SK-N-SH (cell line): ENCODE measurements around the gene CNST. TPM values are rescaled to one million over a fixed set of nuclear protein-coding genes. Genes with fewer than 3 reads are reported as not detected.

ENCODE experiments used
- CTCF ChIA-PET: fragments of 300-600, 350-600 bp; formaldehyde crosslinking; extraction: SDS; loops from one replicate; lab custom pipeline; 2021; lab: Yijun Ruan, JAX
- POLR2A ChIA-PET: fragments of 350-600 bp; sonication (Branson Sonifier 250); formaldehyde crosslinking; extraction: SDS; loops from one replicate; lab custom pipeline; 2020; ENCODE audit warnings: antibody characterized with exemption, inconsistent platforms; lab: Yijun Ruan, JAX
- DNase-seq: peaks from one replicate; pipeline ENCODE4 v3.0.0; 2012
- H2AFZ ChIP-seq: fragments of 200-600 bp; sonication (generic); 2 replicates; pipeline ENCODE4 v1.8.1; 2016; ENCODE audit warnings: antibody characterized with exemption, mild to moderate bottlenecking, low read depth
- H3F3A ChIP-seq: fragments of 200-600 bp; sonication (generic); replicated peaks from 2 replicates; pipeline ENCODE3; 2016; ENCODE audit warnings: antibody characterized with exemption, mild to moderate bottlenecking; ENCODE audit not compliant: insufficient read depth
- H3K27ac ChIP-seq, 2 experiments: fragments of 200-500 bp in 1 of 2; fragments of 200-600 bp in 1 of 2; sonication (Bioruptor generic) in 1 of 2; sonication (generic), shearing (Covaris generic) in 1 of 2; 2 replicates each; pipeline versions ENCODE4 v1.5.1 to v1.6.1; 2014 to 2016; ENCODE audit warnings: low read depth in 2 of 2, inconsistent platforms in 1 of 2, low read length in 1 of 2, mild to moderate bottlenecking in 1 of 2, mixed read lengths in 1 of 2
- H3K27me3 ChIP-seq: fragments of 200-600 bp; sonication (generic), shearing (Covaris generic); 2 replicates; pipeline ENCODE4 v1.6.1; 2016; ENCODE audit warnings: mixed run types; ENCODE audit not compliant: insufficient read depth
- H3K36me3 ChIP-seq, 2 experiments: fragments of 200-500 bp in 1 of 2; fragments of 200-600 bp in 1 of 2; sonication (Bioruptor generic) in 1 of 2; sonication (generic) in 1 of 2; replicated peaks in 1 of 2; 2 replicates each; pipeline versions ENCODE3 to v1.5.1; 2014 to 2016; ENCODE audit warnings: low read length in 1 of 2, mild to moderate bottlenecking in 1 of 2; ENCODE audit not compliant: insufficient read depth in 2 of 2, control insufficient read depth in 1 of 2
- H3K4me1 ChIP-seq, 2 experiments: fragments of 200-500 bp in 1 of 2; fragments of 200-600 bp in 1 of 2; sonication (Bioruptor generic) in 1 of 2; sonication (generic), shearing (Covaris generic) in 1 of 2; 2 replicates each; pipeline versions ENCODE4 v1.5.1 to v1.6.1; 2014 to 2016; ENCODE audit warnings: low read depth in 1 of 2, low read length in 1 of 2, mixed run types in 1 of 2; ENCODE audit not compliant: insufficient read depth in 2 of 2, control insufficient read depth in 1 of 2
- H3K4me2 ChIP-seq: fragments of 200-600 bp; sonication (generic), shearing (Covaris generic); 2 replicates; pipeline ENCODE4 v1.6.1; 2017; ENCODE audit warnings: mixed run types
- H3K4me3 ChIP-seq, 2 experiments: fragments of 200-500 bp in 1 of 2; fragments of 200-600 bp in 1 of 2; sonication (Bioruptor generic) in 1 of 2; sonication (generic), shearing (Covaris generic) in 1 of 2; 2 replicates each; pipeline versions ENCODE4 v1.5.1 to v1.8.1; 2014 to 2016; ENCODE audit warnings: low read depth in 2 of 2, inconsistent platforms in 1 of 2, low read length in 1 of 2, mild to moderate bottlenecking in 1 of 2, mixed read lengths in 1 of 2, moderate library complexity in 1 of 2
- H3K79me2 ChIP-seq: fragments of 200-600 bp; sonication (generic); 2 replicates; pipeline ENCODE4 v1.8.1; 2017; ENCODE audit warnings: mild to moderate bottlenecking; ENCODE audit not compliant: insufficient read depth
- H3K9ac ChIP-seq: fragments of 200-600 bp; sonication (generic); 2 replicates; pipeline ENCODE4 v1.6.1; 2017; ENCODE audit warnings: mixed run types
- H3K9me2 ChIP-seq: fragments of 200-600 bp; sonication (generic); 2 replicates; pipeline ENCODE4 v1.6.1; 2017; ENCODE audit warnings: mixed run types
- H3K9me3 ChIP-seq: fragments of 200-600 bp; sonication (generic); 2 replicates; pipeline ENCODE4 v1.6.1; 2017; ENCODE audit warnings: mixed run types, mild to moderate bottlenecking, moderate library complexity
- H4K20me1 ChIP-seq: fragments of 200-600 bp; sonication (generic); 2 replicates; pipeline ENCODE4 v1.6.1; 2017; ENCODE audit warnings: mild to moderate bottlenecking, mixed run types; ENCODE audit not compliant: insufficient read depth
- CHD2 ChIP-seq: fragments of 150-350 bp; IDR thresholded peaks from 2 replicates; pipeline ENCODE4 v1.6.1; 2018; ENCODE audit warnings: low read length; ENCODE audit not compliant: partially characterized antibody
- ELF1 ChIP-seq: IDR thresholded peaks from 2 replicates; pipeline ENCODE4 v1.4.0; 2012
- EP300 ChIP-seq, 2 experiments: IDR thresholded peaks; 2 replicates each; pipeline versions ENCODE4 v1.4.0 to v1.6.1; 2012; ENCODE audit warnings: borderline replicate concordance in 1 of 2, low read depth in 1 of 2, low read length in 1 of 2
- FOXJ3 ChIP-seq: sonication (generic); formaldehyde crosslinking; IDR thresholded peaks from 2 replicates; pipeline ENCODE4 v1.5.1; 2020; ENCODE audit warnings: mild to moderate bottlenecking, missing genetic modification reagents
- FOXM1 ChIP-seq: IDR thresholded peaks from 2 replicates; pipeline ENCODE4 v1.4.0; 2012; ENCODE audit warnings: low read depth, mild to moderate bottlenecking
- GABPA ChIP-seq: IDR thresholded peaks from 2 replicates; pipeline ENCODE4 v1.4.0; 2012; ENCODE audit warnings: low read depth, mild to moderate bottlenecking
- JUND ChIP-seq: IDR thresholded peaks from 2 replicates; pipeline ENCODE4 v1.4.0; 2012
- MXI1 ChIP-seq: IDR thresholded peaks from 2 replicates; pipeline ENCODE4 v1.6.1; 2012; ENCODE audit warnings: mild to moderate bottlenecking, low read depth, low read length, improper control_type of control experiment
- NFIC ChIP-seq: IDR thresholded peaks from 2 replicates; pipeline ENCODE4 v1.4.0; 2012; ENCODE audit warnings: borderline replicate concordance
- NRF1 ChIP-seq: IDR thresholded peaks from 2 replicates; pipeline ENCODE4 v1.6.1; 2012; ENCODE audit warnings: low read depth, mild to moderate bottlenecking, low read length
- RCOR1 ChIP-seq: fragments of 150-350 bp; IDR thresholded peaks from 2 replicates; pipeline ENCODE4 v1.6.1; 2017; ENCODE audit warnings: antibody characterized with exemption, low read length
- TCF12 ChIP-seq: IDR thresholded peaks from 2 replicates; pipeline ENCODE4 v1.4.0; 2012
- TEAD4 ChIP-seq: IDR thresholded peaks from 2 replicates; pipeline ENCODE4 v1.4.0; 2012; ENCODE audit warnings: mild to moderate bottlenecking, borderline replicate concordance; ENCODE audit not compliant: insufficient read depth
- YY1 ChIP-seq: IDR thresholded peaks from 2 replicates; pipeline ENCODE4 v1.4.0; 2012; ENCODE audit warnings: low read depth, mild to moderate bottlenecking
- WGBS: methylation state at CpG from one replicate; pipeline ENCODE4 v1.1.6; 2017; ENCODE audit warnings: low lambda C conversion rate; 5-methylcytosine and 5-hydroxymethylcytosine counted together
- polyA plus RNA-seq, 3 experiments: library from polyadenylated mRNA; depleted of rRNA; stranded (reverse); fragments of >200 nt; gene quantifications; 2 replicates each; pipeline ENCODE4 v1.2.3, GENCODE V29; 2012
- TF ChIP-seq, protein P1 (sequence below): IDR thresholded peaks from 2 replicates; pipeline ENCODE4 v1.4.0; 2012; ENCODE audit warnings: low read depth, borderline replicate concordance
- TF ChIP-seq, protein P2 (sequence below): IDR thresholded peaks from 2 replicates; pipeline ENCODE4 v1.4.0; 2012; ENCODE audit warnings: low read depth, borderline replicate concordance
- TF ChIP-seq, protein P3 (sequence below): IDR thresholded peaks from 2 replicates; pipeline ENCODE4 v1.4.0; 2012; ENCODE audit warnings: low read depth
- TF ChIP-seq, protein P4 (sequence below): IDR thresholded peaks from 2 replicates; pipeline ENCODE4; 2012
- TF ChIP-seq, protein P5 (sequence below): fragments of 150-350 bp; IDR thresholded peaks from 2 replicates; pipeline ENCODE4 v1.6.1; 2017; ENCODE audit warnings: antibody characterized with exemption, low read length, low read depth, borderline replicate concordance
- TF ChIP-seq, protein P6 (sequence below): fragments of 200-600 bp; sonication (generic); IDR thresholded peaks from 2 replicates; pipeline ENCODE4 v1.6.1; 2017; ENCODE audit warnings: antibody characterized with exemption, mild to moderate bottlenecking, moderate library complexity

Gene CNST
- polyA plus RNA-seq, 1 of the 3 experiments (the other 2 are of a cell fraction), result 21.7 TPM

DNA sequence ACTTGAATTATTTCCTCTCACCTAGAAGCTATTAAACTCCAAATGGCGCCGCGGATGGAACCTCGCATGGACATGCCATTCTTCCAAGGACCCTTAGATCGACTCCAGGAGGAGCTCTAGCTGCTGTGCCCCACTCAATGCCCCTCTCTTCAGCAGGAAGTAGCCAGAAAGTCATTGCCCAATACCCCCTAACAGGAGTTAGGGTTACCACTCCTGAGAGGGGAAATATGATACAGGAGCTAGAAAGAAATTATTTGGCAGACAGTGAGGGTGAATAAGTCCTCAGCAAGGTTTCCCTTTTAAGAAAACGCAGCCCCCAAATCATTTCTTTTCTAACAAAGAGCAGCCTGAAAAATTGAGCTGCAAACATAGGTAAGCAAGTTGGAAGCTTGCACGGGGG, 28.8 kb upstream of the CNST start:
- 65% methylated on average over 7 of the region's 7 CpGs for WGBS
- no peaks in the 10 kb centered on the region for H3K9me3 ChIP-seq
- H3K4me2 ChIP-seq, result no peak overlapping the region
- POLR2A ChIA-PET, result no interaction called here
- no peak overlapping the region for H2AFZ ChIP-seq
- H3K27ac ChIP-seq, result no peak overlapping the region
- H3K4me3 ChIP-seq, result no peak overlapping the region
- H4K20me1 ChIP-seq, result no peaks in the 10 kb centered on the region
- no peaks in the 10 kb centered on the region; the same call in 1 of the 2 replicates for H3K79me2 ChIP-seq
- H3F3A ChIP-seq, result peaks cover 5% of the 10 kb centered on the region
- no peak for DNase-seq
- H3K36me3 ChIP-seq, result peaks cover 23 to 26% of the 10 kb centered on the region in 2 experiments
- no peaks in the 10 kb centered on the region for H3K27me3 ChIP-seq
- no peaks in the 10 kb centered on the region for H3K4me1 ChIP-seq
- H3K9ac ChIP-seq, result no peak overlapping the region
- no peaks in the 10 kb centered on the region for H3K9me2 ChIP-seq
- no peak for TF ChIP-seq FOXJ3 (CRISPR knock-in tag)
- no peak for TF ChIP-seq TCF12
- TF ChIP-seq MXI1, result no peak
- TF ChIP-seq, protein P1, sequence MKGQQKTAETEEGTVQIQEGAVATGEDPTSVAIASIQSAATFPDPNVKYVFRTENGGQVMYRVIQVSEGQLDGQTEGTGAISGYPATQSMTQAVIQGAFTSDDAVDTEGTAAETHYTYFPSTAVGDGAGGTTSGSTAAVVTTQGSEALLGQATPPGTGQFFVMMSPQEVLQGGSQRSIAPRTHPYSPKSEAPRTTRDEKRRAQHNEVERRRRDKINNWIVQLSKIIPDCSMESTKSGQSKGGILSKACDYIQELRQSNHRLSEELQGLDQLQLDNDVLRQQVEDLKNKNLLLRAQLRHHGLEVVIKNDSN, result no peak
- TF ChIP-seq, protein P2, sequence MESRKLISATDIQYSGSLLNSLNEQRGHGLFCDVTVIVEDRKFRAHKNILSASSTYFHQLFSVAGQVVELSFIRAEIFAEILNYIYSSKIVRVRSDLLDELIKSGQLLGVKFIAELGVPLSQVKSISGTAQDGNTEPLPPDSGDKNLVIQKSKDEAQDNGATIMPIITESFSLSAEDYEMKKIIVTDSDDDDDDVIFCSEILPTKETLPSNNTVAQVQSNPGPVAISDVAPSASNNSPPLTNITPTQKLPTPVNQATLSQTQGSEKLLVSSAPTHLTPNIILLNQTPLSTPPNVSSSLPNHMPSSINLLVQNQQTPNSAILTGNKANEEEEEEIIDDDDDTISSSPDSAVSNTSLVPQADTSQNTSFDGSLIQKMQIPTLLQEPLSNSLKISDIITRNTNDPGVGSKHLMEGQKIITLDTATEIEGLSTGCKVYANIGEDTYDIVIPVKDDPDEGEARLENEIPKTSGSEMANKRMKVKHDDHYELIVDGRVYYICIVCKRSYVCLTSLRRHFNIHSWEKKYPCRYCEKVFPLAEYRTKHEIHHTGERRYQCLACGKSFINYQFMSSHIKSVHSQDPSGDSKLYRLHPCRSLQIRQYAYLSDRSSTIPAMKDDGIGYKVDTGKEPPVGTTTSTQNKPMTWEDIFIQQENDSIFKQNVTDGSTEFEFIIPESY, result no peak
- TF ChIP-seq, protein P3, sequence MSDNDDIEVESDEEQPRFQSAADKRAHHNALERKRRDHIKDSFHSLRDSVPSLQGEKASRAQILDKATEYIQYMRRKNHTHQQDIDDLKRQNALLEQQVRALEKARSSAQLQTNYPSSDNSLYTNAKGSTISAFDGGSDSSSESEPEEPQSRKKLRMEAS, result no peak
- TF ChIP-seq, all 33 proteins: peak for 0
- CTCF ChIA-PET, result no interaction called here

DNA sequence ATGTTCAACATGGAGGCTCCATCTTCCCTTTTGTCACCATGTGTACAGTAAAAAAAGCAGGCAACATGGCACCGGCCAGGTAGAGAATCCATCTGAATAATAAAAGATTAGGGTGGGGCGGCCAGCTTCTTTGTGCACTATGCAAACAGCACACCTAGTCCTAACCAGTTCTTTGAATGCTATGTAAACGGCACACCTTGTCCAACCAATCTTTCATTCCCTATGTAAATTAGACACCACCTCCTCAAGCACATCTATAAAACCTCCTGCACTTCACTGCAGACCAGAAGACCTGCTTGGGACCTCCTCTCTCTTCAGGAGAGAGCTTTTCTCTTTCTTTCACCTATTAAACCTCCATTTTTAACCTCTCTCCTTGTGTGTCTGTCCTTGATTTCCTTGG, 28.4 kb upstream of the CNST start:
- H3K9me2 ChIP-seq, result no peaks in the 10 kb centered on the region
- no peak overlapping the region for H3K27ac ChIP-seq
- WGBS, result 97% methylated on average over 3 of the region's 3 CpGs
- ChIA-PET POLR2A (no interaction called here), CTCF (no interaction called here)
- no peaks in the 10 kb centered on the region for H4K20me1 ChIP-seq
- H3K9ac ChIP-seq, result no peak overlapping the region
- no peak for DNase-seq
- no peaks in the 10 kb centered on the region for H3K9me3 ChIP-seq
- no peaks in the 10 kb centered on the region for H3K27me3 ChIP-seq
- peaks cover 5% of the 10 kb centered on the region for H3F3A ChIP-seq
- H3K4me1 ChIP-seq, result no peaks in the 10 kb centered on the region
- no peak overlapping the region for H2AFZ ChIP-seq
- no peaks in the 10 kb centered on the region; the same call in 1 of the 2 replicates for H3K79me2 ChIP-seq
- peaks cover 27 to 31% of the 10 kb centered on the region in 2 experiments for H3K36me3 ChIP-seq
- no peak overlapping the region for H3K4me2 ChIP-seq
- H3K4me3 ChIP-seq, result no peak overlapping the region
- TF ChIP-seq JUND (no peak), MXI1 (no peak), CHD2 (no peak), NRF1 (no peak), FOXM1 (no peak), EP300 (IDR thresholded peaks at IDR 0.05; ENCODE audit: borderline replicate concordance in 1 of 2, low read depth in 1 of 2, low read length in 1 of 2) (no peak), TCF12 (no peak), ELF1 (no peak), TEAD4 (no peak), RCOR1 (no peak), GABPA (no peak), YY1 (no peak), NFIC (no peak)
- TF ChIP-seq, protein P4, sequence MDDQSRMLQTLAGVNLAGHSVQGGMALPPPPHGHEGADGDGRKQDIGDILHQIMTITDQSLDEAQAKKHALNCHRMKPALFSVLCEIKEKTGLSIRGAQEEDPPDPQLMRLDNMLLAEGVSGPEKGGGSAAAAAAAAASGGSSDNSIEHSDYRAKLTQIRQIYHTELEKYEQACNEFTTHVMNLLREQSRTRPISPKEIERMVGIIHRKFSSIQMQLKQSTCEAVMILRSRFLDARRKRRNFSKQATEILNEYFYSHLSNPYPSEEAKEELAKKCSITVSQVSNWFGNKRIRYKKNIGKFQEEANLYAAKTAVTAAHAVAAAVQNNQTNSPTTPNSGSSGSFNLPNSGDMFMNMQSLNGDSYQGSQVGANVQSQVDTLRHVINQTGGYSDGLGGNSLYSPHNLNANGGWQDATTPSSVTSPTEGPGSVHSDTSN, result no peak
- TF ChIP-seq, protein P5, sequence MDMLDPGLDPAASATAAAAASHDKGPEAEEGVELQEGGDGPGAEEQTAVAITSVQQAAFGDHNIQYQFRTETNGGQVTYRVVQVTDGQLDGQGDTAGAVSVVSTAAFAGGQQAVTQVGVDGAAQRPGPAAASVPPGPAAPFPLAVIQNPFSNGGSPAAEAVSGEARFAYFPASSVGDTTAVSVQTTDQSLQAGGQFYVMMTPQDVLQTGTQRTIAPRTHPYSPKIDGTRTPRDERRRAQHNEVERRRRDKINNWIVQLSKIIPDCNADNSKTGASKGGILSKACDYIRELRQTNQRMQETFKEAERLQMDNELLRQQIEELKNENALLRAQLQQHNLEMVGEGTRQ, result no peak
- TF ChIP-seq, protein P6, sequence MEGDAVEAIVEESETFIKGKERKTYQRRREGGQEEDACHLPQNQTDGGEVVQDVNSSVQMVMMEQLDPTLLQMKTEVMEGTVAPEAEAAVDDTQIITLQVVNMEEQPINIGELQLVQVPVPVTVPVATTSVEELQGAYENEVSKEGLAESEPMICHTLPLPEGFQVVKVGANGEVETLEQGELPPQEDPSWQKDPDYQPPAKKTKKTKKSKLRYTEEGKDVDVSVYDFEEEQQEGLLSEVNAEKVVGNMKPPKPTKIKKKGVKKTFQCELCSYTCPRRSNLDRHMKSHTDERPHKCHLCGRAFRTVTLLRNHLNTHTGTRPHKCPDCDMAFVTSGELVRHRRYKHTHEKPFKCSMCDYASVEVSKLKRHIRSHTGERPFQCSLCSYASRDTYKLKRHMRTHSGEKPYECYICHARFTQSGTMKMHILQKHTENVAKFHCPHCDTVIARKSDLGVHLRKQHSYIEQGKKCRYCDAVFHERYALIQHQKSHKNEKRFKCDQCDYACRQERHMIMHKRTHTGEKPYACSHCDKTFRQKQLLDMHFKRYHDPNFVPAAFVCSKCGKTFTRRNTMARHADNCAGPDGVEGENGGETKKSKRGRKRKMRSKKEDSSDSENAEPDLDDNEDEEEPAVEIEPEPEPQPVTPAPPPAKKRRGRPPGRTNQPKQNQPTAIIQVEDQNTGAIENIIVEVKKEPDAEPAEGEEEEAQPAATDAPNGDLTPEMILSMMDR, result no peak
- TF ChIP-seq, protein P2, result no peak
